Vagina (tissue), 2 donors: ENCODE results near the gene DNAJC6.

ENCODE experiments used
- POLR2A ChIP-seq, 2 donors: fragments of 450-650 bp; IDR thresholded peaks; one replicate each; pipeline ENCODE4 v1.6.1; 2017; ENCODE audit warnings: antibody characterized with exemption in 2 of 2, mild to moderate bottlenecking in 2 of 2, moderate library complexity in 2 of 2
- TF ChIP-seq, protein P1 (sequence below), 3 experiments: fragments of 450-650 bp in 2 of 3; fragments of 200-600 bp in 1 of 3; sonication (generic) in 1 of 3; IDR thresholded peaks; one replicate each; pipeline ENCODE4 v1.5.1; 2017 to 2019; ENCODE audit warnings: antibody characterized with exemption in 3 of 3, mild to moderate bottlenecking in 2 of 3, moderate library complexity in 2 of 3

DNA sequence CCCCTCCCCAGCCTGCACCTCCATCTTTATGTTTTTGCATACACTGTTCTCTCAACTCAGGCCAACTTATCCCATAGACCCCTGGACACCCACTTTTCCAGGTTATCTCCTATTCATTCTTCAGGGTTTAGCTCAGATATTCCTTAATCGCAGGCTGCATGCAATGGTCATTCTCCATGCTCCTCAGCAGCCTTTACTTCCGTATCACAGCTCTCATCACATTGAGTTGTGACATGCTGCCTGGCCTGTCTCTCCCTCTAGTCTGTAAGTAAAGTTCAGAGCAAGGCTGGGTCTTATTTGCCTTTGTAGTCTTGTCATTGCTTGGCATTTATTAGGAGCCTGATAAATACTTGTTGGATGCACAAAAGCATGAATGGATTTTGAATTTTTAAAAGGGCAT, 6.9 kb downstream of the DNAJC6 start:
- TF ChIP-seq, protein P1, sequence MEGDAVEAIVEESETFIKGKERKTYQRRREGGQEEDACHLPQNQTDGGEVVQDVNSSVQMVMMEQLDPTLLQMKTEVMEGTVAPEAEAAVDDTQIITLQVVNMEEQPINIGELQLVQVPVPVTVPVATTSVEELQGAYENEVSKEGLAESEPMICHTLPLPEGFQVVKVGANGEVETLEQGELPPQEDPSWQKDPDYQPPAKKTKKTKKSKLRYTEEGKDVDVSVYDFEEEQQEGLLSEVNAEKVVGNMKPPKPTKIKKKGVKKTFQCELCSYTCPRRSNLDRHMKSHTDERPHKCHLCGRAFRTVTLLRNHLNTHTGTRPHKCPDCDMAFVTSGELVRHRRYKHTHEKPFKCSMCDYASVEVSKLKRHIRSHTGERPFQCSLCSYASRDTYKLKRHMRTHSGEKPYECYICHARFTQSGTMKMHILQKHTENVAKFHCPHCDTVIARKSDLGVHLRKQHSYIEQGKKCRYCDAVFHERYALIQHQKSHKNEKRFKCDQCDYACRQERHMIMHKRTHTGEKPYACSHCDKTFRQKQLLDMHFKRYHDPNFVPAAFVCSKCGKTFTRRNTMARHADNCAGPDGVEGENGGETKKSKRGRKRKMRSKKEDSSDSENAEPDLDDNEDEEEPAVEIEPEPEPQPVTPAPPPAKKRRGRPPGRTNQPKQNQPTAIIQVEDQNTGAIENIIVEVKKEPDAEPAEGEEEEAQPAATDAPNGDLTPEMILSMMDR (IDR thresholded peaks at IDR 0.05), result no peak
- TF ChIP-seq POLR2A (IDR thresholded peaks at IDR 0.05), result no peak
